ENCODE data around the gene ENOX1.

DNA sequence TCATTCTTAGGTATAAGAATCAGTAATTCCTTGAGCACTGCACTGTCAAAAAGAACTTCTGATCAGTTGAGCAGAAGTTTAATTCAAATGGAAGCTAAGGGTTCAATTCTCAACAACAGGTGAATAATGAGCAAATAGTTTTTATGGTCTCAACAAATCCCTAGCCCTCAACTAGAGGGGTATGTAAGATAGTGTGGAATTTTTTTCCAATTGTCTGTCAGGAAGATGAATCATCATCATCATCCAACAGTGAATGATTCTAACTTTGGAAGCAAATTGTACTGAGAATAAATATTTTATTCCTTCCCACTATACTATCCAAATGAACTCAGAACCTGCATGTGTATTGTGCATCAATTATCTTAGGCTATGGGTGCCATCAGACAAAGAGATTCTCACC is 372.7 kb downstream of the ENOX1 start:
- TF ChIP-seq BHLHE40 (IDR thresholded peaks at IDR 0.05; ENCODE audit: borderline replicate concordance) (no peak), ARNT (IDR thresholded peaks at IDR 0.05) (no peak), FOXM1 (IDR thresholded peaks at IDR 0.05; ENCODE audit: borderline replicate concordance) (no peak), ELF4 (IDR thresholded peaks at IDR 0.05) (no peak), SUZ12 (IDR thresholded peaks at IDR 0.05) (no peak), HDGF (IDR thresholded peaks at IDR 0.05; ENCODE audit: borderline replicate concordance) (no peak), SP1 (IDR thresholded peaks at IDR 0.05) (no peak), NFRKB (IDR thresholded peaks at IDR 0.05) (no peak)
